Fibroblast of skin of back (primary cell): Measurements from ENCODE around the gene IRS2.
A peak's percentile ranks its signal among the peaks of the same experiment; 100 is the strongest.

Experiments
- DNase-seq: peaks from one replicate; pipeline ENCODE4 v3.0.0-alpha.2; 2013

The IRS2 gene

GRCh38 chr13:109781384-109782065, 4.9 kb downstream of the IRS2 start:
- DNase-seq = no peak

- no peak for DNase-seq
These were observed 5.5 kb downstream of the IRS2 start for GRCh38 chr13:109780845-109781383.

- DNase-seq = no peak
These were observed 6.4 kb downstream of the IRS2 start for GRCh38 chr13:109779876-109780510.

DNA sequence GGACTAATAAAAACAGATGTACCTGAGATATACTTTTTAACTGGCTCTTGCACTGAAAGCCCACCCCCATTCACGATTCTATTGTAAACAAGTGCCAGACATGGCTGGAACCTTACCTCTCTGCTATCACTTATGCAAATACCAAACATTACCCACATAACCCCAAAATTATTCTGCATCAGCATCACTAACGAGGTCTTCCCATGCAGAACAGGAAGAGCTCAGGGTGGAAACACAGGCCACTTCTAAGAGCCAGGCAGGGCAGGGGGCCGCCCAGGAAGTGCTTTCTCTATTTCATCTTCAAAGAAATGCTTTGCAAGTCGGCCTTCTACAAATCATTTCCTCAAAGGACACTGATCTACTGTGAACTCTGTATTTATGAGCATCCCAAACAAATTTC, 7.3 kb downstream of the IRS2 start:
- no peak for DNase-seq

DNA sequence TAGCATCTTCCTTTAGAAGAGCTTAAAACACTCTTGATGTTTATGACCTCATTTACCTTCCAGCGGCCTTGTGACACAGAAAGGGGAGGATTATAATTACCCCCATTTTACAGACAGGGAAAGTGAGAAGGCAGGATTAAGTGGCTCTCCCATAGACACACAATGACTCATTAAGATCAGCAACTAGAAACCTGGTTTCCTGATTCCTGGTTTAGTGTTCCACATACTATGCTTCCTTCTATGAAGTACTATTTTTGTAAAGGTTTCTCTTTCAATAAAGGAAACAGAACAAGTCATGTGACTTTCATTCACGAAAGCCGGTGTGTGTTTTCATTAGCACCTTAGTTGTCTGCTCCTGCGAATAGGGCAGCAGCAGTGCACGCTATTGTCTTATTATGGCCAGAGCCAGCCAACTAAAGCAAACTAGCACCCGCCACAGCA, 8.3 kb downstream of the IRS2 start:
- DNase-seq = peak; percentile 57

DNA sequence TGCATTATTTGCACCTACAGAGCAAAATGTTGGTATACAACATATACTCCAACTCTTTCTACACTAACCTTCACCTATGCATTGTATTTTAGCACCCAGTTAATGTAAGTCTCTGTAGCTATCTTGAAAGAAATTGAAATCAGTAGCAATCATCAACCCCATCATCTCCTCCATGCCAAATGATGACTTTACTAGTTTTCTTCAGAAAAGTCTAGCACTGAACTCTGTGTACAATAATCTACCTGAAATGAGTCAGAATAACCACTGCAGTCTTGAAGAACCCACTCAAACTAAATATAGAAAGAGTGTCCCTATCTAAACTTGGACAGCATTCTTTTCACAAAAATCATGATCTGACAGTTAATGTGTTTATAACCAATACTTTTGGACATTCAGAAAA, 9.8 kb downstream of the IRS2 start:
- DNase-seq = no peak

DNA sequence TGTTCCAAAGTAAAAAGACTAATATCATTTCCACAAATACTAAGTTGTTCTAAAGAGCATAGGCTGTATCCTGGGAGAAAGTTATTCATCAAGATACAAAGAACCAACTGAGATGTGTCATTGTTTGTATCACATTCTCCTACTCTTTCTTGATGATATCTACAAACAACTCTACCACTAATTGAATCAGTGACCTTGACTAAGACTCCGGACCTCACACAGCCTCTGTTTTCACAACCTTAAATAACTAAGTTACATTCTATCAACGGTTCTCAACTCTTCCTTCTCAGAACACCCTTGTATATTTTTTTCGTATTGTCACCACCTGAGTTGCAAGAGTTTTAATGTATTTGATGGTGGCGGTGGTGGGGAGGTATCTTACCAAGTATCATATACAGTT, 12.6 kb downstream of the IRS2 start:
- DNase-seq = no peak

- DNase-seq = no peak
These were observed 13.1 kb downstream of the IRS2 start for GRCh38 chr13:109773276-109773675.

DNA sequence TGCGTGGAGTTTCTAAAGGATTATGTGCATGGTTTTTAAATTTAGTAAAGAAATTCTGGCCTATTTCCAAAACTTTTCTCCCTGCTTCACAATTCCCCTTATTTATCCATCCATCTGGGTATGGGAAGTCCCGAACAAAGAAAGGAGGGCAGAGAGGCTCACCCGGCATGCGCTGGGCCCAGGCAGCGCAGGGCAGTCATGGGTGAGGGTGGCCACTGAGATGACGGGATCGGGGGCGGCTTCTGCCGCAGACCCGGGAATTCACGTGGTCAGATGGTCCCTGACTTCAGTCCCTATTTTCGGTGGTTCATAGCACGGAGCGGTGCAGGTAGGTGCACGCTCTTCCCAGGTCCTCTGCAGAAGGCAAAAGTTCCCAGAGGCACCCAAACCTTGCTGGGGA, 14.5 kb downstream of the IRS2 start:
- DNase-seq = no peak

GRCh38 chr13:109770436-109770835, 15.9 kb downstream of the IRS2 start:
- no peak for DNase-seq

DNA sequence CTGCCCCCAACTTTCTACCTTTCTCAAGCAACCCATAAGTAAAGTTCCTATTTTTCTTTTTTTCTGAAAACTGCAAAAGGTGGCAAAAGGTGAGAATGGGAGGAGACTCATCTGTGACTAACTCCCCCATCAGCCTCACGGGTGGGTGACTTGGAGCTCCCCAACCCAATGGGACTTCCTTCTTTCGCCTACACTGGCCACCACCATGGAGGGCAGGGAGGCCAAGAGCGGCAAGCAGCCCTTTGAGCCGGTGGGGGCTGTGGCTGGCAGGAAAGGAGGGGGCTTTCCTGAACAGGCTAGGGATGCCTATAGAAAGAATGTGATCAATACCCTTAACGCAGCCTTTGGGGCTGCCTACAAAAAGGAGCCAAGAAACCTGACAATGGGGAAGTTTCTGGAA, 16.5 kb downstream of the IRS2 start:
- no peak for DNase-seq

DNA sequence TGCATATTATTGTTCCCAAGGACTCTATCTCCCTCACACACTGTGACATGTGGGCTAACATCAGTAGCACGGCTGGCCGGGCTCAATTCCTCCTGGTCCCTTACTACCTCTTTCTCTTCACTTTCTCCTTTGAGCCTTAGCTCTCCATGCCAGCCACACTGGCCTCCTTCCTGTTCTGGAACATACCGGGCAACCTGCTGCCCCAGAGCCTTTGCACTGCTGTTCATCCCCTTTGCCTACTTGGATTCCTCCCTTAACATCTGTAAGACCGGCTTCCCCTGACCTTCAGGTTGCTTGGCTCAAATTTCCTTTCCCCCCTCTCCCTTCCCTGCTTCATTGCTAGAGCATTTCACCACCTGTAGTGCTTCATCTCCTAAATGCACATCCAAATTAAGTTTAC, 17.1 kb downstream of the IRS2 start:
- DNase-seq = no peak

GRCh38 chr13:109768616-109769015, 17.8 kb downstream of the IRS2 start:
- DNase-seq = no peak

DNA sequence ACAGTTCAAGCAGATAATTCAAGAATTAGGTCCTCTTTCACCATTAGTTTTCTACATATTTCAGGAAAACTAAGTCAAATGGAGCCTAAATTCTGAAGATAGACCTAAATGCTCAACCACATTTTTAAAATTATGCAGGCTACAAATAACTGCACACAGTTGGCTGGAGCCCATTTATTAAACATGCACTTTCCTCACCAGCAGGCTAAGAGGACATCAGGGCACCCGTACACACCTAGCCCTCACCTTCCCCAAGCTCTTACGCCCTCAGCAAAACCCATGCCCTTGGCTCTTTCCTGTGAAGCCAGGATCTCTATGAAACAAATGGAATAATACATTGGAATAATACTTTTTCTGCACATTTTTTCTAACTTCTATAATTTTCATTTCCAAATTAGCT, 18.2 kb downstream of the IRS2 start:
- no peak for DNase-seq

GRCh38 chr13:109767023-109767422, 19.4 kb downstream of the IRS2 start:
- DNase-seq = no peak

- peak; percentile 65 for DNase-seq
These were observed 21.7 kb downstream of the IRS2 start for GRCh38 chr13:109764470-109765291.

- DNase-seq = no peak
These were observed 22.3 kb downstream of the IRS2 start for GRCh38 chr13:109764045-109764444.

DNA sequence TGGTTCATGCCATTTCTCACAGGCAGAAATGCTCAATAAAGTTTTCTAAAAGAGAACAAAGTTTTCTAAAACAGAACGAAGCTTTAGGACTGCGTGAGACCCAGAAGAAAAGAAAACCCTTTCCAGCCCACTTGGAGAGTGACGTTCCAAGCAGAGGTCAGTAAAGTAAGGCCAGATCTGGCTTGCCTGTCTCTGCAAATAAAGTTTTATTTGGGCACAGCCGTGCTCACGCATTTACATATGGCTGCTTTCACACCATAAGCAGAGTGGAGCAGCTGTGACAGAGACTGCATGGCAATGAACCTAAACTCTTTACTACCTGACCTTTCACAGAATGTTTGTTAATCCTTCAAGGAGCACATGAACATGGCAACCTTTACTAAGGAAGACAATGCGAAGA, 23.6 kb downstream of the IRS2 start:
- no peak for DNase-seq

GRCh38 chr13:109761695-109762094, 24.7 kb downstream of the IRS2 start:
- no peak for DNase-seq

DNA sequence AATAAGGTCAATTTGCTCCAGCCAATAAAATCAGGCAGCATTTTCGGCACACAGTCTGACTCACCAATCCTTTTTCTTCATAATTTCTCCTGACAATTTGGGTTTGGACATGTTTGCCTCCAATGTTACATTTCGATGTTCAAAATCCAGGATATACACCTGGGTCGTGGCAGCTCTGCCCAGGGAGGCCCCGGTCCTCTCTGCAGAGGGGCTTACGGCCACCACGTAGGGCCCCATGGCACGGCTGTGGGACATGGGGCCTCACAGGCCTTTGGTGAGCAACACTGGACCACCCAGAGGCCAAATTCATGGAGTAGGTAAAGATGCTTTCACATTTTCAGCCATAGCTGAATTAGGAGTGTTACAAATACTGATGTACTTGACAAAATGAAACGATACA, 25.4 kb downstream of the IRS2 start:
- DNase-seq = no peak

DNA sequence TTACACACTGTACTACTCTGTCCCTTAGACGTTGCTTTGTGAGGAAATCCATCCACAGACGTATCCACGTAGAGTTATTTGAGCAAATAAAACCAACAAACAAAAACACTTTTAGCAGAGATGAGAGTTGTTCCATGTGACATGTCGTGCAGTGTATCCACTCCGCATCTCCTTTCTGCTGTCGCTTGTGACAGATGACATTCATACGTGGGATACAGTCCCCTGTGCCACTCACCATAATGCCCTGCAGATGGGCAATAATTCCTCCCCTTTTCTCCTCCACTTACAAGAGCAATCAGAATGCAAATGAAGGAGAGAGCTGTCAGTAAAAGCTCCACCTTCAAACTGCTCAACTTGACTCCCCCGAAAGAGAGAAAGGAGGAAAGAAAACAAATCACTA, 26.0 kb downstream of the IRS2 start:
- no peak for DNase-seq

DNA sequence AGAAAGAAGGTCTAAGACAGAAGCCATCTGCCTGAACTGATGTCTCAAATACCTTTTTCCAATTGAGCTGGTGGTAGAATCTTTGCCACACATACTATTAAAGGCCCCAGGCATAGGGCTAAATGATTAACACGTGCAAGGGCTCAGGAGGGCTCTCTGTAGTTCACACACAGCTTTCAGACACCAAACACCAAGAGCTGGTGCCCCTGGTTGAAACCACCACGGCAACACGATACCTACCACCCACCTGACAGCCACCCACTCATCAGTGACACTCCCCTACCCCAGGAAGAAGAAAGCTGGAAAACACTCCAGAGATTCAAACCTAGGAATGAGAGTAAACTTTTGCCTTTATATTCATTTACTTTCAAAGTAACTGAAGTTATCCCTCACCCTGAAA, 26.8 kb downstream of the IRS2 start:
- DNase-seq = no peak

- no peak for DNase-seq
These were observed 27.4 kb downstream of the IRS2 start for GRCh38 chr13:109758937-109759480.
